Activated gamma-delta T cell (primary cell): ENCODE data around the gene HELZ2.

Experiments used
- DNase-seq: peaks from one replicate; lab custom pipeline; 2025; lab: John Stamatoyannopoulos, UW

The HELZ2 gene

DNA sequence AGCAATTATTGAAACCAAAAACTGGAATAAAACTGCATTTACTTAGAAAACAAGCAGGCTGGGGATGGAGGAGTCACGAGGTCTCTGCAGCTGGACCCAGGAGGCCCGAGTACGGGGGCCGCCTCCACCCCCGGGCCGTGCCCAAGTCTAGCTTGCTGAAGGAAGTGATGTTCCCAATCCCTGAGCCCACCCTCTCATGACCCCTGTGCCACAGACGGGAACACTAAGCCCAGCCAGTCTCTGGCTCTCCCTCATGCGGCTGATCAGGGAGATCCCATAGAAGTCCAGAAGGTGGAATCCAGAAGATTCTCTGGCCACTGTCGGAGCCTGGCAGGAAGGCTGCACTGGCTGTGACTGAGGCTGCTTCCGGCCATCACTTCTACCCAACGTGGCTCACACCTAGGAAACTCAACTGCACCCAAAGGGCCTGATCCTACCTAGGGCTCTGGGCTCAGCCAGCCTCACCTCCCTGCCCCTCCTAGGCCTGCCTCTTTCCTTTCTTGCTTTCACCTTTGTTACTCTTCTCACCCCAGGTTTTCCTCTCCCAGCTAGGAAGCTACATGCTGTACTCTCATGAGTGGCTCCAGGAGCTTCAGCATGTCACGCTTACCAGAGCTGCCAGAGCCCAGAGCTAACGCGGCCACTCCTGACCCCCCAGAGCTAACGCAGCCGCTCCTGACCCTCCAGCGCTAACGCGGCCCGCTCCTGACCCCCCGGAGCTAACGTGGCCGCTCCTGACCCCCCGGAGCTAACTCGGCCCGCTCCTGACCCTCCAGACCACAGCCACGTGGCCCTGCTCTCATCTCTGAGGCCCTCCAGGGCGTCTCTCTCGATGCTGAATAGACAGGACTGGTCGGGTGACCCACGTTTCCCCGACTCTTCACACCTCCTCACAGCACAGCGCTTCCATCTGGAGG is 24.7 kb upstream of the HELZ2 start:
- no peak for DNase-seq

DNA sequence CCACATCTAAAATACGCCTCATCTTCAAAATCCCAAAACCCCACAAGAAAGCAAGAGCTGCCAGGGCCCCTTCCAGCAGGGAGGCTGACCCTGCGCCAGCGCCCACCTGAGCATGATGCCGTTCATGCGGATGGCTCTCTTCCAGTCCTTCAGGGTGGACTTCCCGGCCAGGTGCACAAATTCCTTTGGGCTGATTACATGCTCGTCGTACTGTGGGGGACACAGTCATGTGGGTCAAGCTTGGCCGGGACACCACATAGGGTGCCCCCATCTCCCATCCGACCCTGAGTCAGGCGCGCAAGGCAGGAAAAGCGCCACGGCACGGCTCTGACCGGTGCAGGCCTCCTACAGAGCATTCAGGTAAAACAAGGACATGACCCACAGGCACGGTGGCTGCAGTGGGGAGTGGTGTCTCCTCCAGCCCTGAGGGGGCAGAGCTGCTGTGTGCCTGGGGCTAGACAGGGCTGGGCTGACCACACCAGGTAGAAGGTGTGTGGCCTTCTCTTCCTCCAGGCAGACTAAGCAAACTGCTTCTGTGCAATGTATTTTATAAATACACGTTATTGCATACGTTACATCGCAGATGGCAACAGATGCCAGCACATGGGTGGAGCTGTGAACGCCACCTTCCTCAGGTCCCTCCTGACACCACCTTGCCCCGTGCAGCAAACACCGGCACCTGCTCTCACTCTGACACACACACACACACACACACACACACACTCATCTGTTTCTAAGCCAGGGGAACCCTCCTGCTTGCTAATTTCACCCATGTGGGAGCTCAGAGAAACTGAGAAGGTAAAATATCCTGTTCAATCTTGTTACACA is 23.8 kb upstream of the HELZ2 start:
- no peak for DNase-seq

DNA sequence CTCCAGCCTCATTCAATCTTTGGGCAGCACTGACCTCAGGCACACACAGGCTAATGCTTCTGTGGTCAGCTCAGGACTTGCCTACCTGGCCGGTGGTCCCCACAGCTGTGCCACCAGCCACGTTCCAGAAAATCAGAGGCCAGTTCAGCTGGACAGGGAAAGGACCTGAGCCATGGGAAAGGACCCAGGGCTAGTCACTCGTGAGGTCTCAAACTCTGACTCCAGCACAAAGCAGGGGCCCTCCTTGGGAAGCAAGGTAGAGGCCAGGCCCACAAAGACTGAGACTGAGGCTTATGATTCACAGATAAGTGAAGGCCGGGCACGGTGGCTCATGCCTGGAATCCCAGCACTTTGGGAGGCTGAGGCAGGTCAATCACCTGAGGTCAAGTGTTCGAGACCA is 22.4 kb upstream of the HELZ2 start:
- DNase-seq, result no peak

DNA sequence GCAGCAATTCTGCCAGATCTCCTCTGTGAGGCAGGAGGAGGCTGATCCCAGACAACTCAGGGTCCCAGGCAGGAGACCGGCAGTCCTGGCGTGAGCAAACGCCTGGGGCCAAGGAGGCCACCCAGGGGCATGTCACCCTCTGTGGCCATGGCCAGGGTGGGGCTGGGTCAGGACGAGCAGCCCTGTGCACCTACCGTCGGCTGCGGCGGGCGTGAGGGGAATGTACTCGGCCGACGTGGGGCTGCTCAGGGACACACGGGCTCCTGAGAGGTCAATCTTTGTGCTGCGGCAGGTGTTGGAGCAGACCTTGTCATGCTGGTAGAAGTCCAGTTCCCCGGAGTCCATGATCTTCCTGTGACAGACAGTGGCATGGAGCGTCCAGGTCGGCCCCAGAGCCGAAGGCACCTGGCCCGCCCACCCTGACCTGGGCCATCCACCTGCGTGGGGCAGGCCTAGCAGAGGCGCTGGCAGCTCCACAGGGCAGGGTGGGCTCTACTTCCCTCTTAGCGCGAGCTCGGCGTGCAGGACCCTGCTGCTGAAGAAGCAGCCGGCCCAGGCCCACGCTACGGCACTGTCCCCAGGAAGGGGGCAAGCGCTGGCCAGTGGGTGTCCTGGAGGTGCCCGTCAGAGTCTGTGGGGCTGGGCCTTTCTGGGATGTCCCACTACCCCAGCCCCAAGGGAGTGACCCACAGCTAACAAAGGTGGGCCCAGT is 21.5 kb upstream of the HELZ2 start:
- no peak for DNase-seq

DNA sequence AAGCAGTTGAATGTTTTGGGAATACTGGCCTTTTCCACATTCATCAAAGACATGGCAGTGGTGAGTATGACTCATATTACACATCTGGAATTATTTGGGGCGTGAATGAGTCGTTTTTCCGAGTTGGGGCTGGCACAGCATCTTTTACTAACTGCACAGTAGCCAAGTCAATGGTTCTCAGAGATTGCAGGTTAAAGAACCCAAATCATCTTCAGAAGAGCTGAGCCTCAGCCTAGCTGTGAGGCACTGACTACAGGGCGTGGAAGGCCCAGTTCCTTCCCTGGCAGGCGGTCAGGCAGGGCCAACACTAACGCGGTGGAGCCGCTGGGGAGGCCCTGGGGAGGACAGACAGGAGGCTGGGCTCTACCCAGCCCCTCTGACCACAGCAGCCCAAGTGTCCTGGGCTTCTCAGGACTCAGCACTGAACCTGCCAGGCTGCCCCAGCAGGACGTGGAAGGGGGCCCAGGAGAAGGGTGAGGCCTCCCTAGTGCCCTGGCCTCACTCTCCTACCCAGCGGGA is 20.1 kb upstream of the HELZ2 start:
- DNase-seq, result no peak

DNA sequence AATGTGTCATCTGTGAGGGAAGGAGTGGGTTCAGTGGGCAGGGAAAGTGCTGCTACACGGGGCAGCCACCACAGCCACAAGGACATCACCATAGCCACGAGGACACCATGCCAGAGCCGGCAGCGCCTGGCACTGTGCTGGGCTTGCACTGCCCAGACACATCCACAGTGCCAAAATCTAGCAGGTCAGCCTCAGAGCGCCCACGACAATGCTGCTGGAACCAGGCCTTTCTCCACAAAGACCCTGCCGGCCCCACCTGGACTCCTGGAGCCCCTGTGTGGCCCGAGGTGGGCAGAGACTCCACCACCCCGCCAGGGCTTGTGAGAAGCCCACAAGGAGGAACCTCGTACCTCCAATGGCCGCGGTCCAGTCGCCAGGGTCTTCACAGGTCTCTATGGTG is 18.6 kb upstream of the HELZ2 start:
- DNase-seq, result no peak

DNA sequence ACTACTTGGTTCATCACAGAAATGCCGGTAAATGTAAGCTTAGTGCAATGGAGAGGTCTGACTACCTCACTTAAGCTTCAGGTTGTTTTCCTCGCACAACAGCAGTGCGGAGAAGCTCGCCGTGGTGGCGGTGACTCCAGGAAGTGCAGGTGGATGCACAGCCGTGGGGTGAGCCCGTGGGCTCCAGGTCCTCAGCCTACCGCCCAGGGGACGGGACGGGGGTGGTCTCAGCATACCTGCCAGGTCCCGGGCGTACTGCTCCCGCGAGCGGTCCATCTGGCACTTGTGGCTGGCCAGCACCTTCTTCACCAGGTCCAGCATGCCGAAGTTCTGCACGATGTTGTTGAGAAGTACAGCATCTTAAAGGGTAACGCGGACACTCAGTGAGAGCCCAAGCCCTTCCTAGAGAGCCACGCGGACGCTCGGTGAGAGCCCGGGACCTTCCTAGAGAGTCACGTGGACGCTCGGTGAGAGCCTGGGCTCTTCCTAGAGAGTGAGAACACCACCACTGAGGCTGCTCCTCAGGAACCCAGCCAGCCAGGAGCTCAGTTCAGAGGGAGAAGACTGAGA is 17.8 kb upstream of the HELZ2 start:
- DNase-seq, result no peak

DNA sequence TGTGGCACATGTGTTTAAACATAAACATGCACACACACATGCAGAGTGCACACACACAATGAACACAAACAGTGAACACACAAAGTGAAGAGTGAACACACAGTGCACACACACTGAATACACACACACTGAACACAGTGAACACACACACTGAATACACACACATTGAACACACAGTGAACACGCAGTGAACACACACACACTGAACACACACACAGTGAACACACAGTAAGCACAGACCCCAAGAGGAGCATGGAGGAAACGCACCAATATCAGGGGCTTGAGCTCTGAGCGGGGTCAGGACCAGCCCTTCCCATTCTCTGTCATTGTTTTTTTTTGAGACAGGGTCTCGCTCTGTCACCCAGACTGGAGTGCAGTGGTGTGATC is 17.1 kb upstream of the HELZ2 start:
- DNase-seq, result no peak

DNA sequence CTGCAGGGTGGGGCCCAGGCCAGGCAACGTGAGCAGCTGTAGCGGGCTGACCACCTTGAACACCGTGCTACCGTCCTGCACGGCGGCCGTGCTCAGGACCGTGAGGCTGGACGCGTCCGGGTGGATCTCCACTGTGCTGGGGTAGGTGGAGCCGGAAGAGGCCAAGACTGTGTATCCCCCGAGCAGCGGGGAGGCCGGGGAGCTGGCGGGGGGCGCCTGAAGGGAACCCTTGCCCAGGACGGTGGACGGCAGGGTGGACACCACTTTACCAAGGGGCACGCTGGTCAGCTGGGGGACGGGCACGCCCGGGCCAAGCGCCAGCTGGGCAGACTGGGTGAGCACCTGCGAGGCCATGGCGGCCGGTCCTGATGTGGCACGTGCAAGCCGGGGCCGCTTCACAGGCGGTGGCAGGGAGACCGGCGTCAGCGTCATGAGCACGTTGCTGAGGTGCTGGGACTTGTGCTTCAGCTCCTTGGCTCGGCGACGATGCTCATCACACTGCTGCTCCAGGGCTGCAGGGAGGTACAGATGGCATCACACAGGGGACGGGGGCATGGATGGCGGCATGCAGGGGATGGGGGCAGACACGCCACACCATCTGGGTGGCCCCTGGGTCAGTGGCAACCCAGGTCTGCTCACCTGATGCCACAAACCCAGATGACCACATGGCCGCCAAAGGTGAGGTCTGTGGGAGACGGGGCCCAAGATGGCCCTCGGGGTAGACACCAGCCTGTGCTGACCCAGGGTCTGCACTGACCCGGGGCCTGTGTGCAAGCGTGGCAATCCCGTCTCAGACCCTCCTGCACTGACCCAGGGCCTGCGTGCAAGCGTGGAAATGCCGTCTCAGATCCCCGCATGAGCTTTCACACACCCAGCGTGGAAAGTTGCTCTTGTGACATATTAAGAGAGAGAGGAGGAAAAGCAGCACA is 16.4 kb upstream of the HELZ2 start:
- no peak for DNase-seq

DNA sequence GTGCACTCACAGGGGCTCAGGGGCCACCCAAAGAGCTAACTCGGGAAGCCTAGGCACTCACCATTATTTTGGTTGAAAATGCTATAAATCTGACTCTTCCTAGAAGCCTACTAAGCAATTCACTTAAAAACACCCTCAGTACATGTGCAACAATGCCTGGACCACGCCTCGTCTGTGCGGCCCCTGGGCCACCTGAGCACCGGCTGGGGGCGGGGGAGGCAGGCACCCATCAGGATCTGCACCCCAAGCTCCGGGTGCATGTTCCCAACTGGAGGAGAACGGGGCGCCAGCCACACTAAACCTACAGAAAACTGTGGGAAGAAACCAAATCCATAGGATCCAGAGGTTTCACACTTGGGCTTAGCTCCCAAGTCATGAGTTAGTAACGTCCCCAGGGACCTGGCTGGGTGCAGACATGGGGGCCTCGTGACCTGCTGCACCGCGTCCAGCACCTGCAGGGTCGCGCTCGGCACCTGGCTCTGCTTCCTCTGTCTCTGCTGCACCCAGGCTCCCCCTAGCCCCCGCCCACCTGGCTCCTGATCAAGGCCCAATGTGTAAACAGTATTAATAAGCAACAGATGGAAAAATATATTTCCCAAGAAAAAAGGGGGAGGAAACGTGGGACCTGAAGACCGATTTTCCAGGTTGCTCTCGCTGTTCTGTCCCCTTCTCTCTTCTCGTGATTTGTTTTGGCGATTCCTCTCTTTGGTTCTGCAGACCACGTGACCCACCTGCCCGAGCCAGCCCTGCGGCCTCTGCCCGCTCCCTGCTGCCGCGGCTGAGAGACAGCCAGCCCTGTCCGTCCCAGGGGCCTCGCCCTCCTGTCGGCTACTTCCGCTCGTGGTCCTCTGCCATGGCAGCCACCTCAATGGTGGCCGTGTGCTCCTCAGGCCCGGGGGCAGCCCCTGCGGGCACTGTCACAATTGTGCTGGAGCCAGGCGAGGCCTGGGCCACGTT is 15.5 kb upstream of the HELZ2 start:
- no peak for DNase-seq

DNA sequence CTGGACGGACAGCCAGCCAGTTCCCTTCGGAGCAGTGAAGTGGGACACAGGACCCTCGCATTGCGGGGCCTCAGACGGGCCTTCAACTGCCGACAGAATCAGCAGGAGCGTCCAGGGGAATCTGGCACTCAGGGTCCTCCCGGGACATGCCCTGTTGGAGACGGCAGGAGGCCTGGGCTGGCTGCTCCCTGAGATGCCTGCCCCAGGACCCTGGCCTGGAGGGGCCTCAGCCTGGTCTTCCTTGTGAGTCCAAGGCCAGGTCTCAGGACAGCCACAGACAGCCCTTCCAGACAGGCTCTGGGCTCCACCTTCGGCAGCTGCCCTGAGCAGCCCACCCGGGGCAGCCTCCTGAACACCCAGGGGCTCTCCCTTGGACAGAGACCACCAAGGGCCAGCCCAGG is 14.6 kb upstream of the HELZ2 start:
- no peak for DNase-seq

DNA sequence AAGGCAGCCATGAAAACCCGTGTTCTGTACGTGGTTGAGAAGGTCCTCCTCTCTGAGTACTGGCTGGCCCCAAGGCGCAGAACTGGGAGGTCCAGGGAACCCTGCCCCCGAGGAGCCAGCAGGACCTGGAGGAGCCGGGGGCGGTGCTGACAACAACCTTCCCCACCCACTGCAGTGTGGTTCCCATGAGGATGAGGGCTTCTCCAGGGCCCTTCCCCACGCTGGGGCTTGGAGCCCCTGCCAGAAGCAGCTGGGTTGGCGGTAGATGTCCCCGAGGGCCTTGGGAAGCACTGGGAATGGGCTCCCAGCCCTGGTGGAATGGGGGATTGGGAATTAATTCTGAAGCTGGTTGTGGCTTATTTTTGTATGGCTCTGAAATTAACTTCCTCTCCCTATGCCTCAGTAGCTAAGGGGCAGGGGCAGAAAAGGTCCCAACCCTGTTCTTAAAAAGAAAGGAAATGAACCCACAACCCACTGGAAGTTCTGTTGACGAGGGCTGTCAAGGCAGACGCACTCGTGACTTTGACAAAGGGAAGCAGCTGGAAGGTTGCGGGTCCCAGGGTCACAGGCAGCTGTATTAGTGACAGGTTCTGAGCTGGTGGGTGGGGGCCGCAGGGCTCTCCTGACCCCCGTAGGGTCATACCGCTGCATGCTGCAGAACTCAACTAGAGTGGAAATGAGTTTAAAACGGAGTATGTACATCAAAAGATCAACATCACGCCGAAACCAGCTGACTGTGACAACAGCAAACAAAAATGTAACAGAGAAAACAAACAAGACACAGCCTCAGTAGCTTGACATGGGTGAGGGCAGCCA is 13.9 kb upstream of the HELZ2 start:
- no peak for DNase-seq

DNA sequence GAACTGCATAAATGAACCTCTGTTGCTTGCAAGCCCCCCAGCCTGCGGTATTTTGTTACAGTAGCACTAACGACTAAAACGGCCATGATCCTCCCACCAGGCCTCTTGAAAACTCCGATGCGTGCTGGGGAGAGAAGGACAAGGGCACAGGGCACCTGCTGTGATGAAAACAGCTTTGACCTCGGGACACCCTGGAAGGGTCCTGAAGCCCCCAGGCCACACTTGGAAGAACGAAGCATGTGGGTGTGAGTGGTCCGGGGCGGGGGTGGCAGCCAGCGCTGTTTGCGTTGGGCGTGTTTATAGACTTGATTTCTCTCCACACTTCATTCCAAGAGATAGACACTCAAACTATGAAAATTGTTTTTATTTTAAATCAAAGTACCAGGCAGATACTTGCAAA is 13.2 kb upstream of the HELZ2 start:
- no peak for DNase-seq

DNA sequence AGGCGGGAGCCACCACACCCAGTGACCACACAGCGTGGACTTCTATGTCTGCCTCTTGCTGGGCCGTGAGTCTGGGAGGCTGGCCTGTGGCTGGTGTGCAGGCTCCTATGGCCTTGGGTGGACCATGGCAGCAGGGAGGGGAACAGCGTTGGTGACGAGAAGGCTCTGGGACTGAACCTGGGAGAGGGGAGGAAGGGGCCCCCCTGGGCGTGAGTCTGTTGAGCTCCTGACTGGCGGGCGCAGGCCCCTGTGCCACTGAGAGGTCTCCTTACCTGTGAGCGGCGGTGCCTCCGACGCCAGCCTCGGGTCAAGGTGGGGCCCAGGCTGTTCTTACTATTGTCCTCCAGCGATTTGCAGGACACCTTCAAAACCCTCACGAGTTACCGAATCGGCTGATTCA is 12.8 kb upstream of the HELZ2 start:
- no peak for DNase-seq

DNA sequence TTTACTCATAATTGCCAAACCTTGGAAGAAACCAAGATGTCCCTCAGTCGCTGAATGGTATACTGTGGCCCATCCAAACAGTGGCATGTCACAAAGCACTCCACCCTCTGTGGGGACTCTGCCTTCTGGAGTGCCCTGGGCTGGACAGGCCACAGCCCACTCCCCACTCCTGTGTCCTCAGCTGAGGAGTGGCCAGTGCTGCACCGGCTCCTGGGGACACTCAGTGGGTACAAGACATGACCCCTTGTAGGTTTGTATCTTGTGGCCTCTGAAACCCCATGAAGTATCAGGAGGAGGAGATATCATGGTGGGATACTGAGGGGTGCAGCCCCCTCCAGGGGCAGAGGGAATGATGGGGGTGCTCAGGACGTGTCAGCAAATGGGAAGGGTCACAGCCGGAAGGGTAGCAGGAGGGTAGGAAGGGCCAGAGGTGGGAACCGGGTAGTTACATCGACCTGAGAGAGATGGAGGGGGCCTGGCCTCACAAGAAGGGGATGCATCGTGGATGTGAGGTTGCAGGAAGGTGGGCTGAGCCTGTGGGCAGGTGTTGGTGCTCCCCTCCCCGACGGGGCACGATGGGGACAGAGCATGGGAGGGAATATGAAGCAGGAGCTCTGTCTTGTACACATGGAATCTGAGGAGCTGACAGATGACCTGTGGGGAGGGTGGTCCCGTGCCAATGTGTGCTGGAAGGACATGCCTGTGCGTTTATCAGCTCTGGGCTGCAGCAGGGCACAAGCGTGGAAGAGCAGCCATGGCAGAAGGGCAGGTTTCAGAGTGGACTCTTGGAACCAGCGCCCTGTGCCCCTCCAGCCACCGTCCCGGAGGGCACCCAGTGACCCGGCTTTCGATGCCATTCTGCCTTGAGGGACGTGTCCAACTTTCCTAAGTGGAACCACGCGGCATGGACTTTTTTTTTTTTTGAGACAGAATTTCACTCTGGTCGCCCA is 11.9 kb upstream of the HELZ2 start:
- DNase-seq, result no peak

DNA sequence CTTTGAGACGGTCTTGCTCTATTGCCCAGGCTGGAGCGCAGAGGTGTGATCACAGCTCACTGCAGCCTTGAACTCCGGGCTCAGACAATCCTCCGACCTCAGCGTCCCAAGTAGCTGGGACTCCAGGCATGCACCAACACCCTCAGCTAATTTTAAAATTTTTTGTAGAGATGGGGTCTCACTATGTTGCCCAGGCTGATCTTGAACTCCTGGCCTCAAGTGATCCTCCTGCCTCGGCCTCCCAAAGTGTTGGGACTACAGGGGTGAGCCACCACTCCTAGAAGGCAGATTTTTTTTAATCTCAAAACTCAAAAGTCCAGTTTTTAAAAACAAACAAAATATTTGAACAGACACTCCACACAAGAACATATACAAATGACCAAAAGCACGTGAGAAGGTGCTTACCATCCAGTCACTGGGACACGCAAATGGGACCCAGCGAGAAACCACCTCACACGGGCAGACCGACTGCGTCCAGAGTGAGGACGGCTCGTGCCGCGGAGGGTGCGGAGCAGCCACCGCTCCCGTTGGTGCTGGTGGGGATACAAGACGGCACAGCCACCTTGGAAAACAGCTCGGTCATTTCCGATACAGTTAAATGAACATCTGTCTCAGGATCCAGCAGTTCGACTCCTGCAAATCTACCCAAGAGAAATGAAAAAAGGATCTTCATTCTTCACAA is 8.5 kb upstream of the HELZ2 start:
- DNase-seq, result no peak
